H1 (cell line): ENCODE data around the gene FASLG.

ENCODE experiments used
- CHD2 ChIP-seq: IDR thresholded peaks from 2 replicates; pipeline ENCODE4 v1.6.1; 2012; ENCODE audit warnings: low read length, improper control_type of control experiment
- EP300 ChIP-seq, 2 experiments: IDR thresholded peaks; 1 replicate in 1 of 2; 2 replicates in 1 of 2; pipeline ENCODE4 v1.6.1; 2011 to 2012; ENCODE audit warnings: low read depth in 2 of 2, low read length in 2 of 2, mild to moderate bottlenecking in 2 of 2, borderline replicate concordance in 1 of 2, inconsistent platforms in 1 of 2, moderate library complexity in 1 of 2
- EZH2 ChIP-seq: fragments of 200-600 bp; sonication (generic); IDR thresholded peaks from 2 replicates; pipeline ENCODE4 v1.7.1; 2012; ENCODE audit warnings: low read depth, mild to moderate bottlenecking, moderate library complexity, low read length, inconsistent platforms; ENCODE audit not compliant: severe bottlenecking
- GABPA ChIP-seq: IDR thresholded peaks from 2 replicates; pipeline ENCODE4 v1.6.1; 2011; ENCODE audit warnings: mild to moderate bottlenecking, low read length, moderate library complexity, borderline replicate concordance; ENCODE audit not compliant: insufficient read depth
- POLR2A ChIP-seq, 2 experiments: IDR thresholded peaks; 1 replicate in 1 of 2; 2 replicates in 1 of 2; pipeline ENCODE4 v1.6.1; 2011; ENCODE audit warnings: low read depth in 2 of 2, low read length in 2 of 2, mild to moderate bottlenecking in 2 of 2; ENCODE audit errors: control extremely low read depth in 1 of 2
- POLR2AphosphoS5 ChIP-seq: IDR thresholded peaks from 2 replicates; pipeline ENCODE4 v1.6.1; 2011; ENCODE audit warnings: low read depth, low read length
- RBBP5 ChIP-seq: IDR thresholded peaks from 2 replicates; pipeline ENCODE4 v1.7.1; 2012; ENCODE audit warnings: low read depth, mild to moderate bottlenecking, inconsistent platforms, low read length, moderate library complexity, borderline replicate concordance
- RFX5 ChIP-seq: IDR thresholded peaks from 2 replicates; pipeline ENCODE4 v1.6.1; 2011; ENCODE audit warnings: low read depth, low read length, improper control_type of control experiment, borderline replicate concordance
- SIX5 ChIP-seq: IDR thresholded peaks from 2 replicates; pipeline ENCODE4 v1.6.1; 2011; ENCODE audit warnings: mild to moderate bottlenecking, low read depth, low read length
- TCF12 ChIP-seq: IDR thresholded peaks from 2 replicates; pipeline ENCODE4 v1.6.1; 2011; ENCODE audit warnings: low read depth, mild to moderate bottlenecking, low read length
- YY1 ChIP-seq: IDR thresholded peaks from 2 replicates; pipeline ENCODE4 v1.6.1; 2011; ENCODE audit warnings: low read depth, mild to moderate bottlenecking, low read length
- TF ChIP-seq, protein P1 (sequence below), 3 experiments: IDR thresholded peaks; 1 replicate in 2 of 3; 2 replicates in 1 of 3; pipeline versions ENCODE4 v1.5.1 to v1.6.1; 2011; ENCODE audit warnings: low read length in 3 of 3, mild to moderate bottlenecking in 3 of 3, inconsistent platforms in 2 of 3, low read depth in 1 of 3, moderate library complexity in 1 of 3; ENCODE audit not compliant: insufficient read depth in 1 of 3; ENCODE audit errors: control extremely low read depth in 1 of 3
- TF ChIP-seq, protein P2 (sequence below): IDR thresholded peaks from 2 replicates; pipeline ENCODE4 v1.6.1; 2011; ENCODE audit warnings: low read depth, mild to moderate bottlenecking, low read length; ENCODE audit not compliant: insufficient read depth
- TF ChIP-seq, protein P3 (sequence below): IDR thresholded peaks from 2 replicates; pipeline ENCODE4 v1.6.1; 2011; ENCODE audit warnings: low read length, improper control_type of control experiment

DNA sequence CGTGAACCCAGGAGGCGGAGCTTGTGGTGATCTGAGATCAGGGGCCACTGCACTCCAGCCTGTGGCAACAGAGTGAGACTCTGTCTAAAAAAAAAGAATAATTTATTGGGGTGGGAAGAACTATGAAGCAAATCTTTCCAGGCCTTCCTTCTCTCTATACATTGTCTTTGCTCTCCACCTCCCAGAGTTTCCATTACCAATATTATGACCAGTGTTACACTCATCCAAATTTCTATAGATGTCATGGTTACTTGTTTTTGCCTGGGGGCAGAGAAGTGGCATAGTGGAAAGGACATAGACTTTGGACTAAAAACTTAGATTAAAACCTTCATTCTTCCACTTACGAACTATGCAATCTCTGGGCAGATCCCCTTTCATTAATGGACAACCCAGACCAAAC lies 10.1 kb downstream of the FASLG start:
- TF ChIP-seq EP300 (IDR thresholded peaks at IDR 0.05; ENCODE audit: borderline replicate concordance in 1 of 2, low read depth in 2 of 2, low read length in 2 of 2) (no peak), EZH2 (no peak), GABPA (no peak), RFX5 (no peak), CHD2 (no peak), RBBP5 (no peak), POLR2AphosphoS5 (no peak), POLR2A (IDR thresholded peaks at IDR 0.05; ENCODE audit: control extremely low read depth in 1 of 2, low read depth in 2 of 2, low read length in 2 of 2) (no peak), SIX5 (no peak), TCF12 (no peak), YY1 (no peak)
- TF ChIP-seq, protein P1, sequence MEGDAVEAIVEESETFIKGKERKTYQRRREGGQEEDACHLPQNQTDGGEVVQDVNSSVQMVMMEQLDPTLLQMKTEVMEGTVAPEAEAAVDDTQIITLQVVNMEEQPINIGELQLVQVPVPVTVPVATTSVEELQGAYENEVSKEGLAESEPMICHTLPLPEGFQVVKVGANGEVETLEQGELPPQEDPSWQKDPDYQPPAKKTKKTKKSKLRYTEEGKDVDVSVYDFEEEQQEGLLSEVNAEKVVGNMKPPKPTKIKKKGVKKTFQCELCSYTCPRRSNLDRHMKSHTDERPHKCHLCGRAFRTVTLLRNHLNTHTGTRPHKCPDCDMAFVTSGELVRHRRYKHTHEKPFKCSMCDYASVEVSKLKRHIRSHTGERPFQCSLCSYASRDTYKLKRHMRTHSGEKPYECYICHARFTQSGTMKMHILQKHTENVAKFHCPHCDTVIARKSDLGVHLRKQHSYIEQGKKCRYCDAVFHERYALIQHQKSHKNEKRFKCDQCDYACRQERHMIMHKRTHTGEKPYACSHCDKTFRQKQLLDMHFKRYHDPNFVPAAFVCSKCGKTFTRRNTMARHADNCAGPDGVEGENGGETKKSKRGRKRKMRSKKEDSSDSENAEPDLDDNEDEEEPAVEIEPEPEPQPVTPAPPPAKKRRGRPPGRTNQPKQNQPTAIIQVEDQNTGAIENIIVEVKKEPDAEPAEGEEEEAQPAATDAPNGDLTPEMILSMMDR (IDR thresholded peaks at IDR 0.05; ENCODE audit: control extremely low read depth in 1 of 3, insufficient read depth in 1 of 3, low read depth in 1 of 3, low read length in 3 of 3), result no peak
- TF ChIP-seq, protein P2, sequence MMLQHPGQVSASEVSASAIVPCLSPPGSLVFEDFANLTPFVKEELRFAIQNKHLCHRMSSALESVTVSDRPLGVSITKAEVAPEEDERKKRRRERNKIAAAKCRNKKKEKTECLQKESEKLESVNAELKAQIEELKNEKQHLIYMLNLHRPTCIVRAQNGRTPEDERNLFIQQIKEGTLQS, result no peak
- TF ChIP-seq, protein P3, sequence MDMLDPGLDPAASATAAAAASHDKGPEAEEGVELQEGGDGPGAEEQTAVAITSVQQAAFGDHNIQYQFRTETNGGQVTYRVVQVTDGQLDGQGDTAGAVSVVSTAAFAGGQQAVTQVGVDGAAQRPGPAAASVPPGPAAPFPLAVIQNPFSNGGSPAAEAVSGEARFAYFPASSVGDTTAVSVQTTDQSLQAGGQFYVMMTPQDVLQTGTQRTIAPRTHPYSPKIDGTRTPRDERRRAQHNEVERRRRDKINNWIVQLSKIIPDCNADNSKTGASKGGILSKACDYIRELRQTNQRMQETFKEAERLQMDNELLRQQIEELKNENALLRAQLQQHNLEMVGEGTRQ, result no peak
